Measurements from ENCODE around the gene RIN3.

Gene RIN3

DNA sequence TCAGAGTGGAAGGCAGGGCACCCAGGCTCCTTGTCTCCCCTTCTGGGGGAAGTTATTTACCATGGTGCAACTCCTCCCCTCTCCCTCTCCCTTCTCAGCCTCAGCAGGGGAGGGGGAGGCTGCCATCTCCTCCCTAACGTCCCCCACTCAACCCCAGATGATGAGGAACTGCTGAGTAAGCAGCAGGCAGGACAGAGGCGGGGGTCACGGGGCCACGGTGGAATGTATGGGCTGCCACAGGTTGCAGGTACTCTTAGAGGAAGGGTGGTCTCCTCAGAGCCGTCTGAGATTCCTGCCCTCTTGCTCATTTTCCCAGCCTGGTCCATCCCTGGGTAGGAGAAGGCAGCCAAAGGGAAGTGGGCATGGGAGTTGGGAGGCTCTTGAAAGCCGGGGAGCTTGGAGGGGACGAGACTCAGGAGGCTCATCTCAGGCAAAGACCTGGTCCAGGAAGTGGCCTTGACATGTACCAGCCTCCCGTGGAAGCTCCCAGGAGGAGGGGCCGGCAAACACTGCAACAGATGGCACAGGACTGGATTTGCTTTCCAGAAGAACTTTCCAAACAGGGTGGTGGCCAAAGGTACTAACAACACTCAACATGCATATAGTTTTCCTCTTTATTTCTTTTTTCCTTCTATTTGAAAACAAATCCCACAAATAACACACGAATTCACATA lies 19.0 kb downstream of the RIN3 start:
- DNase-seq (ENCODE audit: extremely low read depth, low read depth), result no peak
- TF ChIP-seq, protein P1, sequence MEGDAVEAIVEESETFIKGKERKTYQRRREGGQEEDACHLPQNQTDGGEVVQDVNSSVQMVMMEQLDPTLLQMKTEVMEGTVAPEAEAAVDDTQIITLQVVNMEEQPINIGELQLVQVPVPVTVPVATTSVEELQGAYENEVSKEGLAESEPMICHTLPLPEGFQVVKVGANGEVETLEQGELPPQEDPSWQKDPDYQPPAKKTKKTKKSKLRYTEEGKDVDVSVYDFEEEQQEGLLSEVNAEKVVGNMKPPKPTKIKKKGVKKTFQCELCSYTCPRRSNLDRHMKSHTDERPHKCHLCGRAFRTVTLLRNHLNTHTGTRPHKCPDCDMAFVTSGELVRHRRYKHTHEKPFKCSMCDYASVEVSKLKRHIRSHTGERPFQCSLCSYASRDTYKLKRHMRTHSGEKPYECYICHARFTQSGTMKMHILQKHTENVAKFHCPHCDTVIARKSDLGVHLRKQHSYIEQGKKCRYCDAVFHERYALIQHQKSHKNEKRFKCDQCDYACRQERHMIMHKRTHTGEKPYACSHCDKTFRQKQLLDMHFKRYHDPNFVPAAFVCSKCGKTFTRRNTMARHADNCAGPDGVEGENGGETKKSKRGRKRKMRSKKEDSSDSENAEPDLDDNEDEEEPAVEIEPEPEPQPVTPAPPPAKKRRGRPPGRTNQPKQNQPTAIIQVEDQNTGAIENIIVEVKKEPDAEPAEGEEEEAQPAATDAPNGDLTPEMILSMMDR (IDR thresholded peaks at IDR 0.05; ENCODE audit: low read depth, low read length), result no peak

DNA sequence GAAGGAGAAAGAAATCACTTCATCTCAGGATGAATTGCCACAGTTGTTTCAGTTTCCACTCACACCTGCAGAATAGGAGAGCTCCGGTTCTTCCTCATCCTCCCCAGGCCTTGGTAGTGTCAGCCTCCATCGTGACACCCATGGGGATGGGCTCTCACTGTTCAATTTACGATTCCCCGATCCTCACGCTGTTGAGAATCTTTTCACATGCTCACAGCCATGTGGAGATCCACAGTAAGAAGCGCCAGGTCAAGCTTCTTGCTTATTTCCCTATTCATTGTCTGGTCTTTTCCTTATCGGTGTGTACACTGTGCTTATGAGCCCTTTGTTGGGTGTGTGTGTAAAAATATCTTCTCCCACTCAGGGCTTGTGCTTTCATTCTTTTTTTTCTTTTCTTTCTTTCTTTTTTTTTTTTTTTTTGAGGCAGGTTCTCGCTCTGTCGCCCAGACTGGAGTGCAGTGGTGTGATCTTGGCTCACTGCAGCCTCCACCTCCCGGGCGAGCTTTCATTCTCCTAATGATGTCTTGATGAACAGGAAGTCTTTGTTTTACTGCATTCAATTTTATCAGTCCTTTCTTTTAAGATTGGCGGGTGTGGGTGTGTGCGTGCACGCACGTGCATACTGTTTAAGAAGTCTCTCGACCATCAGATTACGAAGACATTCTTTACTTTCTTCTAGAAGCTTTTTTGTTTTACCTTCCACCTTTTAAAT lies 21.5 kb downstream of the RIN3 start:
- DNase-seq (ENCODE audit: extremely low read depth, low read depth), result no peak
- TF ChIP-seq, protein P1 (IDR thresholded peaks at IDR 0.05; ENCODE audit: low read depth, low read length), result no peak

DNA sequence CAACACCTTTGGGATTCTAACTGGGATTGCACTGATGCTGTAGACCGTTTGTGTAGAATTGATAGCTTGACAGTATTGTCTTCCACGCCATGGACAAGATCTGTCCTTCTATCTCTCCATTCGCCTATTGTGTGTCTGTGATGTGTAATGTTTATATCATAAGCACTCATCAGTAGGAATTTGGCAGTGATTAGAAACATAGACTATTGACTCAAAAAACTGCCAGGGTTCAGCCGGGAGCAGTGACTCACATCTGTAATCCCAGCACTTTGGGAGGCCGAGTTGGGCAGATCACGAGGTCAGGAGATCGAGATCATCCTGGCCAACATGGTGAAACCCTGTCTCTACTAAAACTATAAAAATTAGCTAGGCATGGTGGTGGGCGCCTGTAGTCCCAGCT lies 22.6 kb downstream of the RIN3 start:
- peak; percentile 61 for DNase-seq (ENCODE audit: extremely low read depth, low read depth)

DNA sequence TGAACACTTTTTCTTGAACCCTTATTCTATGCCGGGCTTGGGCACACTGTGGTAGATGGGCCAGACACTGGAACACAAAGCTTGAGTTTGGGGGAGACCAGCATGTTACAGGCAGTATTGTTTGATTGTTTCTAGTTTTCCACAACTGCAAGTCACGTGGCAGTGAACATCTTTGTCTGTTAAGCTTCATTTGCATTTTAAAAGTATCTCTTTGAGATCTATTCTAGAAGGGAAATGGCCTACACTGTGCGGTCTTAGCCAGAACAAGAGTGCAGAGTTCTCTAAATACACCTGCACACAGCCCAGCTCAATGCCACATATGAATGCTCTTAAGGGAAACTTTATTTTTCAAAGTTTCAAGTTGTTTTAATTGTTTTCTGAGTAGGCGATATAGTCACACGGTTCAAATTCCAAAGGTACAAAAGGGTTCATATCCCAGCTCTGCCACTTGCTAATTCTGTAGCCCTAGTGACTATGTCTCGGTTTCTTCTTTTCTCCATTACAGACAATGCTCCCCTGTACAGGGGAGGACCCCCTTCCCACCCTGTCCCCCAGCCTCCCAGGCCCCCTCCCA lies 24.9 kb downstream of the RIN3 start:
- TF ChIP-seq, protein P1 (IDR thresholded peaks at IDR 0.05; ENCODE audit: low read depth, low read length), result no peak
- DNase-seq (ENCODE audit: extremely low read depth, low read depth), result no peak

DNA sequence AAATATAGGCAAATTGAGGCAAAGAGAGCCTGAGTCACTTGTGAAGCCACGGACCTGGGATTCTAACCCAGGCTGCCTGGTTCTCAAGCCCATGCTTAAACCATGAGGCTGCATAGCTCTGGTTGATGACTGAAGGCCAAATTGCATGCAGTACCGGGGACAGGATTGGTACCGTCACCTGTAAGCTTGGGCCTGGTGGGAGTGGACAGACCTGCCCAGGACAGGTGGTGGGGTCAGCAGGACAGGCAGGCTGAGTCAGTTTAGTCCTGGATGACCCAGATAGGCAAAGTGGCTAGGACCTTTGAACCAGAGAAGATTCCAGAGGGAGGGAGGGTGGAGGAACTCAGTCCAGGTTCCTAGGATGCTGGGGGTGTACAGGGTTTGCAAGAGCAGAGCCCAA lies 25.8 kb downstream of the RIN3 start:
- TF ChIP-seq, protein P1 (IDR thresholded peaks at IDR 0.05; ENCODE audit: low read depth, low read length), result no peak
- no peak for DNase-seq (ENCODE audit: extremely low read depth, low read depth)

DNA sequence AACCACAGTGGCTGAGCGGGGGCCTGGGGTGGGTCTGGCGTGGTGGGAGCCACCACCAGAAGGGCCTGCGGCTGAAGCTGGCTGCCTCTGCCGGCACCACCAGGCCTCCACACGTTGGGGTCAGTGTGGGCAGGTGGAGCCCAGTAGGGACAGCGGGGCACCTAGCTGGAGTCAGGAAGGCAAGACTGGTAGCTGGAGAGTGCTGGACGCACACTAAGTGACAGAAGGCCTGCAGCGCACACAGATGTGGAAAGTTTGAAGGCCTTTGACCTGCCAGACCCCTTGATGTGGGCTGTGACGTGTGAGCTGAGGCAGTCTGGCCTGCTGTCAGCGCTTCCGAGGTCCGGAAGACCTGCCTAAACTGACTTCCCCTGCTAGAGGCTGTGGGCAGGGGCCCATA lies 26.3 kb downstream of the RIN3 start:
- TF ChIP-seq, protein P1 (IDR thresholded peaks at IDR 0.05; ENCODE audit: low read depth, low read length), result no peak
- no peak for DNase-seq (ENCODE audit: extremely low read depth, low read depth)

DNA sequence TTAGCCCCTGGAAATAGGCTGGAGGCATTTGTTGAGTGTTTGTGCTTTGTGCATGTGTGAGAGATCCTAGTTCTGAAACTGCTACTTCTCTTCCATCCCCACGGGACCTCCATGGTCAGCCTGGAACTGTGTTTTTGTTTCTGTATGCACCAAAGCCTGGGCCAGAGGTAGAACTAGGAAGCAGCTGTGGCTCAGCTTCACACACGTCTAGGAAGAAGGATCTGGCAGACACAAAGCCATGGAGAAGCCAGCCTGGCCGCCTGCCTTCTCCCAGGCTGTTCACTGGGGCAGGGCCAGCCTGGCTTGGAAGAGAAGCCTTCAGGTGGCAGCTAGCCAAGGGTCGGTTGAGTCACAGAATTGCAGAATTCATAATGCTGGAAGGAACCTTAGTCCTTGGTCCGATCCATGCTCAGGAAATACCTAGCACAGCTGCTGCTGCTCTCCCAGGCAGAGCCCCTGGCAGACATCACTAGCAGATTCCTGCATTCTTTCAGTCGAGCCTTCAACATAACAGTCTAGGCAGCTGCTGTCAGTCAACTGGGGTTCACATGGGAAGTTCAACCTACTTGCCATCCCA lies 27.0 kb downstream of the RIN3 start:
- peak; percentile 99 for DNase-seq (ENCODE audit: extremely low read depth, low read depth)
- TF ChIP-seq, protein P1 (IDR thresholded peaks at IDR 0.05; ENCODE audit: low read depth, low read length), result no peak
